A549 (cell line): ENCODE results near the gene PCDHA6. TPM values are rescaled to one million over a fixed set of nuclear protein-coding genes. Genes with fewer than 3 reads are reported as not detected.

Experiments
- ATAC-seq, 2 experiments: fragments of 200-7000 bp in 1 of 2; fragments of >200 bp in 1 of 2; cut with Nextera tagmentation in 1 of 2; cut with Tn5 transposase in 1 of 2; 3 replicates each; pipeline versions ENCODE4 v1.8.0 to v1.9.1; 2018 to 2020; ENCODE audit warnings: mild to moderate bottlenecking in 1 of 2, moderate library complexity in 1 of 2
- CTCF ChIA-PET: fragments of 300-600 bp; sonication (Branson Sonifier 250); formaldehyde crosslinking; extraction: SDS; loops from one replicate; lab custom pipeline; 2021; ENCODE audit warnings: antibody characterized with exemption, inconsistent platforms; lab: Yijun Ruan, JAX
- POLR2A ChIA-PET: fragments of 350-600 bp; formaldehyde crosslinking; extraction: SDS; loops from one replicate; lab custom pipeline; 2021; ENCODE audit warnings: antibody characterized with exemption, inconsistent platforms; lab: Yijun Ruan, JAX
- DNase-seq, 2 experiments: peaks; one replicate each; pipeline versions ENCODE4 v3.0.0 to v3.0.0-alpha.2; 2011 to 2016; ENCODE audit warnings: low read depth in 1 of 2, low spot score in 1 of 2
- FAIRE-seq: peaks from 2 replicates; lab custom pipeline; 2011; peaks lifted over from hg19 to GRCh38; lab: Jason Lieb, UNC
- H3K27ac ChIP-seq, 2 experiments: fragments of >200 bp; sonication (Bioruptor Twin); formaldehyde crosslinking; 3 replicates each; pipeline ENCODE4 v1.5.1; 2016 to 2017
- H3K4me1 ChIP-seq: fragments of >200 bp; sonication (Bioruptor Twin); formaldehyde crosslinking; 3 replicates; pipeline ENCODE4 v1.6.1; 2016
- H3K4me2 ChIP-seq: fragments of >200 bp; sonication (Bioruptor Twin); formaldehyde crosslinking; 3 replicates; pipeline ENCODE4 v1.6.1; 2016
- H3K4me3 ChIP-seq: fragments of >200 bp; sonication (Bioruptor Twin); formaldehyde crosslinking; 3 replicates; pipeline ENCODE4 v1.5.1; 2016
- H3K9me3 ChIP-seq: fragments of >200 bp; sonication (Bioruptor Twin); formaldehyde crosslinking; 3 replicates; pipeline ENCODE4 v1.6.1; 2016
- BHLHE40 ChIP-seq: IDR thresholded peaks from 2 replicates; pipeline ENCODE4 v1.6.1; 2012; ENCODE audit warnings: low read depth, low read length, inconsistent platforms
- CBX8 ChIP-seq: fragments of 200-600 bp; sonication (generic); IDR thresholded peaks from 2 replicates; pipeline ENCODE4 v1.6.1; 2016
- CEBPB ChIP-seq, 2 experiments: fragments of >200 bp in 1 of 2; sonication (Bioruptor Twin) in 1 of 2; formaldehyde crosslinking in 1 of 2; IDR thresholded peaks; 2 replicates each; pipeline ENCODE4 v1.6.1; 2012 to 2016
- CHD4 ChIP-seq: fragments of 200-600 bp; sonication (generic); IDR thresholded peaks from 2 replicates; pipeline ENCODE4 v1.6.1; 2016; ENCODE audit warnings: antibody characterized with exemption, mild to moderate bottlenecking, borderline replicate concordance
- E2F6 ChIP-seq: IDR thresholded peaks from 2 replicates; pipeline ENCODE4 v1.6.1; 2012; ENCODE audit warnings: low read depth, borderline replicate concordance
- EHF ChIP-seq: fragments of 250-450 bp; sonication (Bioruptor Pico); IDR thresholded peaks from 2 replicates; pipeline ENCODE4 v1.5.0; 2020; ENCODE audit warnings: mild to moderate bottlenecking
- EHMT2 ChIP-seq: fragments of 200-600 bp; sonication (generic); IDR thresholded peaks from 2 replicates; pipeline ENCODE4 v1.6.1; 2016; ENCODE audit warnings: antibody characterized with exemption, low read depth, mild to moderate bottlenecking, moderate library complexity
- EP300 ChIP-seq, 2 experiments: fragments of >200 bp; sonication (Bioruptor Twin); formaldehyde crosslinking; IDR thresholded peaks; 2 replicates in 1 of 2; 3 replicates in 1 of 2; pipeline ENCODE4 v1.6.1; 2016 to 2017
- HES2 ChIP-seq: fragments of >200 bp; sonication (Bioruptor Twin); formaldehyde crosslinking; IDR thresholded peaks from 2 replicates; pipeline ENCODE4 v1.6.1; 2016
- HEYL ChIP-seq: fragments of 250-450 bp; sonication (Bioruptor Pico); IDR thresholded peaks from 2 replicates; pipeline ENCODE4 v1.8.0; 2021; ENCODE audit warnings: mild to moderate bottlenecking, moderate library complexity
- HMGXB4 ChIP-seq: fragments of 250-450 bp; sonication (Bioruptor Pico); IDR thresholded peaks from 2 replicates; pipeline ENCODE4 v1.5.0; 2021; ENCODE audit warnings: mild to moderate bottlenecking, moderate library complexity, borderline replicate concordance
- HOXA7 ChIP-seq: fragments of 250-450 bp; sonication (Bioruptor Pico); IDR thresholded peaks from 2 replicates; pipeline ENCODE4 v1.5.0; 2020; ENCODE audit warnings: mild to moderate bottlenecking, moderate library complexity
- JUN ChIP-seq, 2 experiments: fragments of >200 bp; sonication (Bioruptor Twin); formaldehyde crosslinking; IDR thresholded peaks; 2 replicates in 1 of 2; 3 replicates in 1 of 2; pipeline ENCODE4 v1.6.1; 2016 to 2017
- KDM1A ChIP-seq: fragments of 200-600 bp; sonication (generic); IDR thresholded peaks from 2 replicates; pipeline ENCODE4 v1.6.1; 2016; ENCODE audit warnings: low read depth, mild to moderate bottlenecking
- RAD21 ChIP-seq, 2 experiments: fragments of >200 bp in 1 of 2; sonication (Bioruptor Twin) in 1 of 2; formaldehyde crosslinking in 1 of 2; IDR thresholded peaks in 1 of 2; conservative IDR thresholded peaks in 1 of 2; 2 replicates in 1 of 2; 3 replicates in 1 of 2; pipeline ENCODE4 v1.6.1; 2012 to 2018; ENCODE audit warnings: inconsistent platforms in 1 of 2
- RCOR1 ChIP-seq: fragments of 150-350 bp; IDR thresholded peaks from 2 replicates; pipeline ENCODE4 v1.6.1; 2014; ENCODE audit warnings: antibody characterized with exemption, low read length, low read depth
- REST ChIP-seq: fragments of 200-600 bp; sonication (generic); IDR thresholded peaks from 2 replicates; pipeline ENCODE4 v1.6.1; 2016; ENCODE audit warnings: antibody characterized with exemption, mild to moderate bottlenecking, moderate library complexity
- SMC3 ChIP-seq: fragments of >200 bp; sonication (Bioruptor Twin); formaldehyde crosslinking; IDR thresholded peaks from 3 replicates; pipeline ENCODE4 v1.6.1; 2018; ENCODE audit warnings: inconsistent platforms
- USF2 ChIP-seq: fragments of 450-650 bp; IDR thresholded peaks from 2 replicates; pipeline ENCODE4 v1.6.1; 2014; ENCODE audit warnings: antibody characterized with exemption
- WGBS: methylation state at CpG from one replicate; pipeline ENCODE4 v1.1.6; 2017; ENCODE audit errors: missing lambda C conversion rate; 5-methylcytosine and 5-hydroxymethylcytosine counted together
- polyA plus RNA-seq, 4 experiments: library from polyadenylated mRNA; depleted of rRNA in 3 of 4; stranded (reverse); fragments of >200 nt; fragmentation: RNase III in 1 of 4; extraction: RNeasy Plus Mini Kit Qiagen cat#74134 plus additional on column Dnase treatment in 1 of 4; gene quantifications; 2 replicates in 3 of 4; 3 replicates in 1 of 4; pipeline ENCODE4 v1.2.3, GENCODE V29; 2011 to 2017

Gene PCDHA6
- polyA plus RNA-seq, 2 of the 4 experiments (the other 2 are of a cell fraction) = 0.04 to 0.16 TPM

GRCh38 chr5:140791089-140791488 is 36.7 kb upstream of the PCDHA6 start (continued):
- no peak for TF ChIP-seq KDM1A
- no peak for TF ChIP-seq SMC3
- no peak for TF ChIP-seq REST
- no peak for TF ChIP-seq CBX8
- TF ChIP-seq HOXA7 (CRISPR knock-in tag) = no peak
- TF ChIP-seq, all 56 proteins: peak for 0

- 27% methylated on average over 14 of the region's 27 CpGs for WGBS
- Histone ChIP-seq H3K4me3 (peak within 1 kb of the TSS; percentile 38), H3K4me2 (peak within 1 kb of the TSS; percentile 51), H3K4me1 (no peaks in the 10 kb centered on the region), H3K27ac (peak within 1 kb of the TSS in 1 of 2 experiments; percentile 35; a peak in 1 of 6 replicates), H3K9me3 (peaks cover 36% of the 10 kb centered on the region)
- CTCF ChIA-PET = interaction anchor here (0.6 to 4.9 kb wide), 12 partner anchors 9 to 1562 kb away, joined by 3 to 28 read pairs (median 3); partner anchors contain the start of genes PCDHA1, PCDHA11, PCDHA4 and PCDHA5
- ATAC-seq (peak in 1 of 2 experiments; percentile 84; a peak in 4 of 6 replicates), DNase-seq (peak; percentile 13 to 32), FAIRE-seq (no peak)
- TF ChIP-seq EHMT2 (no peak), RAD21 (conservative IDR thresholded peaks at IDR 0.05 in 1 of 2, IDR thresholded peaks at IDR 0.05 in 1 of 2) (peak in 1 of 2 experiments; percentile 12; a peak in 2 of 5 replicates)
- POLR2A ChIA-PET = no interaction called here
These were observed 33.0 kb upstream of the PCDHA6 start, which contains the start of gene PCDHA2 for GRCh38 chr5:140794595-140795258. TSS of gene PCDHA2 (plus strand) at chr5:140794852.

GRCh38 chr5:140795259-140795641 is 32.5 kb upstream of the PCDHA6 start:
- Histone ChIP-seq H3K4me3 (peak overlapping the region; percentile 38), H3K27ac (no peak overlapping the region), H3K9me3 (peaks cover 33% of the 10 kb centered on the region), H3K4me1 (no peaks in the 10 kb centered on the region), H3K4me2 (peak overlapping the region; percentile 51)
- ChIA-PET POLR2A (no interaction called here), CTCF (interaction anchor here (0.6 to 4.9 kb wide), 8 partner anchors 9 to 1561 kb away, joined by 3 to 28 read pairs (median 4); partner anchors contain the start of genes PCDHA1, PCDHA11, PCDHA4 and PCDHA5)
- ATAC-seq (peak; percentile 85 to 93; a peak in 5 of 6 replicates), DNase-seq (peak; percentile 41 to 51), FAIRE-seq (no peak)
- WGBS = 37% methylated on average over 15 of the region's 15 CpGs
- TF ChIP-seq CEBPB (IDR thresholded peaks at IDR 0.05) = no peak
- TF ChIP-seq EP300 (IDR thresholded peaks at IDR 0.05) = no peak
- no peak for TF ChIP-seq BHLHE40
- no peak for TF ChIP-seq RAD21 (conservative IDR thresholded peaks at IDR 0.05 in 1 of 2, IDR thresholded peaks at IDR 0.05 in 1 of 2)
- no peak for TF ChIP-seq EHF (CRISPR knock-in tag)
- no peak for TF ChIP-seq JUN (IDR thresholded peaks at IDR 0.05)
- TF ChIP-seq CHD4 = no peak
- TF ChIP-seq HES2 = no peak
- no peak for TF ChIP-seq E2F6
- no peak for TF ChIP-seq USF2
- TF ChIP-seq HMGXB4 (CRISPR knock-in tag) = no peak
- no peak for TF ChIP-seq HEYL (CRISPR knock-in tag)
- TF ChIP-seq RCOR1 = no peak
- no peak for TF ChIP-seq REST
